BJ (cell line): ENCODE measurements around the gene SDK1. TPM values are rescaled to one million over a fixed set of nuclear protein-coding genes. Genes with fewer than 3 reads are reported as not detected.

Source experiments
- CTCF ChIA-PET: fragments of 350-600 bp; formaldehyde crosslinking; extraction: SDS; loops from one replicate; lab custom pipeline; 2021; ENCODE audit warnings: antibody characterized with exemption, inconsistent platforms; lab: Yijun Ruan, JAX
- POLR2A ChIA-PET: fragments of 300-600 bp; sonication (Branson Sonifier 250); formaldehyde crosslinking; extraction: SDS; loops from one replicate; lab custom pipeline; 2021; ENCODE audit warnings: antibody characterized with exemption; lab: Charles Lee
- DNase-seq: peaks from one replicate; pipeline ENCODE4 v3.0.0-alpha.2; 2011; ENCODE audit warnings: low read depth
- H3K27me3 ChIP-seq: 2 replicates; pipeline ENCODE4 v1.6.0; 2011; ENCODE audit warnings: low read length; ENCODE audit not compliant: control insufficient read depth, insufficient read depth
- H3K36me3 ChIP-seq: 2 replicates; pipeline ENCODE4 v1.5.1; 2011; ENCODE audit warnings: low read length; ENCODE audit not compliant: control insufficient read depth, insufficient read depth
- H3K4me3 ChIP-seq: 2 replicates; pipeline ENCODE4 v1.5.1; 2011; ENCODE audit warnings: low read depth, mild to moderate bottlenecking, control low read depth, low read length
- CTCF ChIP-seq: IDR thresholded peaks from 2 replicates; pipeline ENCODE4 v1.5.1; 2011; ENCODE audit warnings: low read depth, mild to moderate bottlenecking, control low read depth, inconsistent platforms, low read length, moderate library complexity; ENCODE audit not compliant: insufficient read depth
- polyA plus RNA-seq: library from polyadenylated mRNA; depleted of rRNA; stranded (reverse); fragments of >200 nt; gene quantifications from 2 replicates; pipeline ENCODE4 v1.2.3, GENCODE V29; 2011

SDK1 gene
- polyA plus RNA-seq, 1 experiment, result 0.01 TPM

- DNase-seq, result no peak
- H3K27me3 ChIP-seq, result no peaks in the 10 kb centered on the region
- TF ChIP-seq CTCF, result no peak
- POLR2A ChIA-PET, result no interaction called here
- H3K36me3 ChIP-seq, result no peaks in the 10 kb centered on the region
- H3K4me3 ChIP-seq, result no peak overlapping the region
- CTCF ChIA-PET, result no interaction called here
Observed at GRCh38 chr7:3356173-3356572, 55.1 kb downstream of the SDK1 start.

- H3K36me3 ChIP-seq, result no peaks in the 10 kb centered on the region
- no peak overlapping the region for H3K4me3 ChIP-seq
- TF ChIP-seq CTCF, result no peak
- ChIA-PET CTCF (no interaction called here), POLR2A (no interaction called here)
- H3K27me3 ChIP-seq, result no peaks in the 10 kb centered on the region
- DNase-seq, result no peak
Observed at GRCh38 chr7:3358991-3359390, 57.9 kb downstream of the SDK1 start.

GRCh38 chr7:3367261-3367660 lies 66.2 kb downstream of the SDK1 start:
- no peak for TF ChIP-seq CTCF
- no peaks in the 10 kb centered on the region for H3K27me3 ChIP-seq
- H3K4me3 ChIP-seq, result no peak overlapping the region
- H3K36me3 ChIP-seq, result no peaks in the 10 kb centered on the region
- no peak for DNase-seq
- ChIA-PET POLR2A (no interaction called here), CTCF (no interaction called here)

- H3K4me3 ChIP-seq, result no peak overlapping the region
- ChIA-PET CTCF (no interaction called here), POLR2A (no interaction called here)
- no peak for DNase-seq
- no peaks in the 10 kb centered on the region for H3K27me3 ChIP-seq
- no peaks in the 10 kb centered on the region for H3K36me3 ChIP-seq
- TF ChIP-seq CTCF, result no peak
Observed at GRCh38 chr7:3370068-3370830, 69.2 kb downstream of the SDK1 start.

GRCh38 chr7:3370921-3371320 lies 69.9 kb downstream of the SDK1 start:
- POLR2A ChIA-PET, result no interaction called here
- CTCF ChIA-PET, result no interaction called here
- no peak overlapping the region for H3K4me3 ChIP-seq

More at GRCh38 chr7:3370921-3371320, 69.9 kb downstream of the SDK1 start:
- DNase-seq, result no peak
- H3K27me3 ChIP-seq, result no peaks in the 10 kb centered on the region
- TF ChIP-seq CTCF, result no peak
- H3K36me3 ChIP-seq, result no peaks in the 10 kb centered on the region
